SK-N-SH (cell line): ENCODE measurements around the gene USP6. TPM values are rescaled to one million over a fixed set of nuclear protein-coding genes. Genes with fewer than 3 reads are reported as not detected.

Source experiments
- CTCF ChIA-PET: fragments of 300-600, 350-600 bp; formaldehyde crosslinking; extraction: SDS; loops from one replicate; lab custom pipeline; 2021; lab: Yijun Ruan, JAX
- POLR2A ChIA-PET: fragments of 350-600 bp; sonication (Branson Sonifier 250); formaldehyde crosslinking; extraction: SDS; loops from one replicate; lab custom pipeline; 2020; ENCODE audit warnings: antibody characterized with exemption, inconsistent platforms; lab: Yijun Ruan, JAX
- DNase-seq: peaks from one replicate; pipeline ENCODE4 v3.0.0; 2012
- H2AFZ ChIP-seq: fragments of 200-600 bp; sonication (generic); 2 replicates; pipeline ENCODE4 v1.8.1; 2016; ENCODE audit warnings: antibody characterized with exemption, mild to moderate bottlenecking, low read depth
- H3F3A ChIP-seq: fragments of 200-600 bp; sonication (generic); replicated peaks from 2 replicates; pipeline ENCODE3; 2016; ENCODE audit warnings: antibody characterized with exemption, mild to moderate bottlenecking; ENCODE audit not compliant: insufficient read depth
- H3K27ac ChIP-seq, 2 experiments: fragments of 200-500 bp in 1 of 2; fragments of 200-600 bp in 1 of 2; sonication (Bioruptor generic) in 1 of 2; sonication (generic), shearing (Covaris generic) in 1 of 2; 2 replicates each; pipeline versions ENCODE4 v1.5.1 to v1.6.1; 2014 to 2016; ENCODE audit warnings: low read depth in 2 of 2, inconsistent platforms in 1 of 2, low read length in 1 of 2, mild to moderate bottlenecking in 1 of 2, mixed read lengths in 1 of 2
- H3K27me3 ChIP-seq: fragments of 200-600 bp; sonication (generic), shearing (Covaris generic); 2 replicates; pipeline ENCODE4 v1.6.1; 2016; ENCODE audit warnings: mixed run types; ENCODE audit not compliant: insufficient read depth
- H3K36me3 ChIP-seq, 2 experiments: fragments of 200-500 bp in 1 of 2; fragments of 200-600 bp in 1 of 2; sonication (Bioruptor generic) in 1 of 2; sonication (generic) in 1 of 2; replicated peaks in 1 of 2; 2 replicates each; pipeline versions ENCODE3 to v1.5.1; 2014 to 2016; ENCODE audit warnings: low read length in 1 of 2, mild to moderate bottlenecking in 1 of 2; ENCODE audit not compliant: insufficient read depth in 2 of 2, control insufficient read depth in 1 of 2
- H3K4me1 ChIP-seq, 2 experiments: fragments of 200-500 bp in 1 of 2; fragments of 200-600 bp in 1 of 2; sonication (Bioruptor generic) in 1 of 2; sonication (generic), shearing (Covaris generic) in 1 of 2; 2 replicates each; pipeline versions ENCODE4 v1.5.1 to v1.6.1; 2014 to 2016; ENCODE audit warnings: low read depth in 1 of 2, low read length in 1 of 2, mixed run types in 1 of 2; ENCODE audit not compliant: insufficient read depth in 2 of 2, control insufficient read depth in 1 of 2
- H3K4me2 ChIP-seq: fragments of 200-600 bp; sonication (generic), shearing (Covaris generic); 2 replicates; pipeline ENCODE4 v1.6.1; 2017; ENCODE audit warnings: mixed run types
- H3K4me3 ChIP-seq, 2 experiments: fragments of 200-500 bp in 1 of 2; fragments of 200-600 bp in 1 of 2; sonication (Bioruptor generic) in 1 of 2; sonication (generic), shearing (Covaris generic) in 1 of 2; 2 replicates each; pipeline versions ENCODE4 v1.5.1 to v1.8.1; 2014 to 2016; ENCODE audit warnings: low read depth in 2 of 2, inconsistent platforms in 1 of 2, low read length in 1 of 2, mild to moderate bottlenecking in 1 of 2, mixed read lengths in 1 of 2, moderate library complexity in 1 of 2
- H3K79me2 ChIP-seq: fragments of 200-600 bp; sonication (generic); 2 replicates; pipeline ENCODE4 v1.8.1; 2017; ENCODE audit warnings: mild to moderate bottlenecking; ENCODE audit not compliant: insufficient read depth
- H3K9ac ChIP-seq: fragments of 200-600 bp; sonication (generic); 2 replicates; pipeline ENCODE4 v1.6.1; 2017; ENCODE audit warnings: mixed run types
- H3K9me2 ChIP-seq: fragments of 200-600 bp; sonication (generic); 2 replicates; pipeline ENCODE4 v1.6.1; 2017; ENCODE audit warnings: mixed run types
- H3K9me3 ChIP-seq: fragments of 200-600 bp; sonication (generic); 2 replicates; pipeline ENCODE4 v1.6.1; 2017; ENCODE audit warnings: mixed run types, mild to moderate bottlenecking, moderate library complexity
- H4K20me1 ChIP-seq: fragments of 200-600 bp; sonication (generic); 2 replicates; pipeline ENCODE4 v1.6.1; 2017; ENCODE audit warnings: mild to moderate bottlenecking, mixed run types; ENCODE audit not compliant: insufficient read depth
- CHD2 ChIP-seq: fragments of 150-350 bp; IDR thresholded peaks from 2 replicates; pipeline ENCODE4 v1.6.1; 2018; ENCODE audit warnings: low read length; ENCODE audit not compliant: partially characterized antibody
- EP300 ChIP-seq, 2 experiments: IDR thresholded peaks; 2 replicates each; pipeline versions ENCODE4 v1.4.0 to v1.6.1; 2012; ENCODE audit warnings: borderline replicate concordance in 1 of 2, low read depth in 1 of 2, low read length in 1 of 2
- FOSL2 ChIP-seq: IDR thresholded peaks from 2 replicates; pipeline ENCODE4 v1.4.0; 2012; ENCODE audit warnings: low read depth, mild to moderate bottlenecking, moderate library complexity, borderline replicate concordance
- FOXJ3 ChIP-seq: sonication (generic); formaldehyde crosslinking; IDR thresholded peaks from 2 replicates; pipeline ENCODE4 v1.5.1; 2020; ENCODE audit warnings: mild to moderate bottlenecking, missing genetic modification reagents
- FOXM1 ChIP-seq: IDR thresholded peaks from 2 replicates; pipeline ENCODE4 v1.4.0; 2012; ENCODE audit warnings: low read depth, mild to moderate bottlenecking
- GABPA ChIP-seq: IDR thresholded peaks from 2 replicates; pipeline ENCODE4 v1.4.0; 2012; ENCODE audit warnings: low read depth, mild to moderate bottlenecking
- GATA2 ChIP-seq: sonication (generic); formaldehyde crosslinking; IDR thresholded peaks from 2 replicates; pipeline ENCODE4 v1.5.0; 2020; ENCODE audit warnings: mild to moderate bottlenecking, missing genetic modification reagents
- JUND ChIP-seq: IDR thresholded peaks from 2 replicates; pipeline ENCODE4 v1.4.0; 2012
- MEF2A ChIP-seq: IDR thresholded peaks from 2 replicates; pipeline ENCODE4 v1.4.0; 2012; ENCODE audit warnings: low read depth, borderline replicate concordance
- MXI1 ChIP-seq: IDR thresholded peaks from 2 replicates; pipeline ENCODE4 v1.6.1; 2012; ENCODE audit warnings: mild to moderate bottlenecking, low read depth, low read length, improper control_type of control experiment
- NFIC ChIP-seq: IDR thresholded peaks from 2 replicates; pipeline ENCODE4 v1.4.0; 2012; ENCODE audit warnings: borderline replicate concordance
- NRF1 ChIP-seq: IDR thresholded peaks from 2 replicates; pipeline ENCODE4 v1.6.1; 2012; ENCODE audit warnings: low read depth, mild to moderate bottlenecking, low read length
- POLR2AphosphoS5 ChIP-seq: IDR thresholded peaks from 2 replicates; pipeline ENCODE4 v1.6.1; 2012; ENCODE audit warnings: low read depth, low read length
- RAD21 ChIP-seq: IDR thresholded peaks from 2 replicates; pipeline ENCODE4 v1.6.1; 2012; ENCODE audit warnings: mild to moderate bottlenecking, low read length
- RFX5 ChIP-seq: IDR thresholded peaks from 2 replicates; pipeline ENCODE4 v1.6.1; 2012; ENCODE audit warnings: mild to moderate bottlenecking, improper control_type of control experiment, low read length
- RXRA ChIP-seq: IDR thresholded peaks from 2 replicates; pipeline ENCODE4 v1.4.0; 2012; ENCODE audit warnings: low read depth, mild to moderate bottlenecking, borderline replicate concordance
- SIN3A ChIP-seq: IDR thresholded peaks from 2 replicates; pipeline ENCODE4 v1.6.1; 2012; ENCODE audit warnings: low read depth, mild to moderate bottlenecking, low read length, moderate library complexity, borderline replicate concordance
- SMC3 ChIP-seq: IDR thresholded peaks from 2 replicates; pipeline ENCODE4 v1.6.1; 2012; ENCODE audit warnings: low read depth, low read length, improper control_type of control experiment
- TCF12 ChIP-seq: IDR thresholded peaks from 2 replicates; pipeline ENCODE4 v1.4.0; 2012
- TEAD4 ChIP-seq: IDR thresholded peaks from 2 replicates; pipeline ENCODE4 v1.4.0; 2012; ENCODE audit warnings: mild to moderate bottlenecking, borderline replicate concordance; ENCODE audit not compliant: insufficient read depth
- YY1 ChIP-seq: IDR thresholded peaks from 2 replicates; pipeline ENCODE4 v1.4.0; 2012; ENCODE audit warnings: low read depth, mild to moderate bottlenecking
- WGBS: methylation state at CpG from one replicate; pipeline ENCODE4 v1.1.6; 2017; ENCODE audit warnings: low lambda C conversion rate; 5-methylcytosine and 5-hydroxymethylcytosine counted together
- polyA plus RNA-seq, 3 experiments: library from polyadenylated mRNA; depleted of rRNA; stranded (reverse); fragments of >200 nt; gene quantifications; 2 replicates each; pipeline ENCODE4 v1.2.3, GENCODE V29; 2012
- TF ChIP-seq, protein P1 (sequence below): fragments of 150-350 bp; IDR thresholded peaks from 2 replicates; pipeline ENCODE4 v1.6.1; 2016; ENCODE audit warnings: mild to moderate bottlenecking, low read depth, low read length
- TF ChIP-seq, protein P2 (sequence below): IDR thresholded peaks from 2 replicates; pipeline ENCODE4 v1.4.0; 2012; ENCODE audit warnings: low read depth, borderline replicate concordance
- TF ChIP-seq, protein P3 (sequence below): fragments of 150-350 bp; IDR thresholded peaks from 2 replicates; pipeline ENCODE4 v1.6.1; 2017; ENCODE audit warnings: antibody characterized with exemption, low read length, low read depth, borderline replicate concordance
- TF ChIP-seq, protein P4 (sequence below): fragments of 200-600 bp; sonication (generic); IDR thresholded peaks from 2 replicates; pipeline ENCODE4 v1.6.1; 2017; ENCODE audit warnings: antibody characterized with exemption, mild to moderate bottlenecking, moderate library complexity
- TF ChIP-seq, protein P5 (sequence below): IDR thresholded peaks from 2 replicates; pipeline ENCODE4; 2012
- TF ChIP-seq, protein P6 (sequence below): IDR thresholded peaks from 2 replicates; pipeline ENCODE4 v1.4.0; 2012; ENCODE audit warnings: low read depth

Gene USP6
- polyA plus RNA-seq, 1 of the 3 experiments (the other 2 are of a cell fraction) = not detected

DNA sequence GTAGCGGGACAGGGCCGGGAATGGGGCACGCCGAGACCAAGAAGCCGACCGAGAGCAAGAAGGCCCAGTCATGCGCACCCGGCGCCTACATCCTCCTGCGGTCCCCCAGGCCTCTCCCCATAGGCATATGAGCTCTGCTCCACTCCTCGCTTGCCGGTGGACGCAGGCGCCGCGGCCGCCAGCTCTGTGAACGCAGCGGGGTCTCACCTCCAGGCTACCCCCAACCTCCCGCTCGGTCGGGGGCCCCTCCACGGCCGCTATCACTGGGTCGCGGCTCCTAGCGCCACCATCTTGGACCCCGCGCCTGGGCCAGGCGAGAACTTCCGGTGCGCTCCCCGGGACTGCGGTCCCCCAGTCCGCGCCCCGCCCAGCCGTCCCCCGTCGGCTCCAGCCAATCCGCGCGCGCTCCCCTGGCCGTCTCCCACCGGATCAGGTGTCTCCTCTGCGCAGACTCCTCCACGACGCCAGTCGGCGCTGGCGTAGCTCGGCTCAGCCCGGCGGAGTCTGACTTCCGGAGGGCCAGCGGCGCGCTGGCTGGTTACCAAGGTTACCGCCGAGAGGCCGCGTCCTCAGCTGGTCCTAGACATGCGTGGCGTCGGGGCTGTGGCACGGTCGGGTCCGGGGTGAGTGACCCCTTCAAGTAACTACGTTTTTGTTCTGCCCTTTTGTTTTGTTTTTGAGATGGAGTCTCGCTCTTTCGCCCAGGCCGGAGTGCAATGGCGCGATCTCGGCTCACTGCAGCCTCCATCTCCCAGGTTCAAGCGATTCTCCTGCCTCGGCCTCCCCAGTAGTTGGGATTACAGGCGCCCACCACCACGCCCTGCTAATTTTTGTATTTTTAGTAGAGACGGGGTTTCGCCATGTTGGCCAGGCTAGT lies 75.9 kb downstream of the USP6 start, which contains the start of gene ZNF594:
Gene ZNF594, minus strand, starts transcription at position 328 of the 877 bp plus-strand sequence. CDS start 7,612 bp downstream, outside the sequence.
- Histone ChIP-seq H3K9me2 (no peaks in the 10 kb centered on the region), H4K20me1 (no peaks in the 10 kb centered on the region), H3K4me2 (peak within 1 kb of the TSS; percentile 80), H3K9ac (peak within 1 kb of the TSS; percentile 81), H2AFZ (peak within 1 kb of the TSS; percentile 93), H3K36me3 (peaks cover 6 to 40% of the 10 kb centered on the region in 2 experiments), H3K4me1 (peaks cover 0 to 7% of the 10 kb centered on the region in 2 experiments; a peak in 1 of 4 replicates), H3K4me3 (peak within 1 kb of the TSS; percentile 79 to 94), H3K79me2 (peaks cover 37% of the 10 kb centered on the region), H3K27ac (peak within 1 kb of the TSS; percentile 71 to 80), H3K27me3 (no peaks in the 10 kb centered on the region), H3F3A (peaks cover 6% of the 10 kb centered on the region), H3K9me3 (peaks cover 21% of the 10 kb centered on the region)
- 7% methylated on average over 38 of the region's 82 CpGs for WGBS
- POLR2A ChIA-PET = interaction anchor here (1.1 to 1.4 kb wide), 2 partner anchors 9 to 80 kb away, joined by 3 read pairs; partner anchors contain the start of gene ZNF232
- CTCF ChIA-PET = interaction anchor here (0.6 to 2.7 kb wide), 6 partner anchors 9 to 104 kb away, joined by 3 to 15 read pairs (median 4); no protein-coding TSS in a partner anchor
- DNase-seq = peak; percentile 99
- TF ChIP-seq, protein P1, sequence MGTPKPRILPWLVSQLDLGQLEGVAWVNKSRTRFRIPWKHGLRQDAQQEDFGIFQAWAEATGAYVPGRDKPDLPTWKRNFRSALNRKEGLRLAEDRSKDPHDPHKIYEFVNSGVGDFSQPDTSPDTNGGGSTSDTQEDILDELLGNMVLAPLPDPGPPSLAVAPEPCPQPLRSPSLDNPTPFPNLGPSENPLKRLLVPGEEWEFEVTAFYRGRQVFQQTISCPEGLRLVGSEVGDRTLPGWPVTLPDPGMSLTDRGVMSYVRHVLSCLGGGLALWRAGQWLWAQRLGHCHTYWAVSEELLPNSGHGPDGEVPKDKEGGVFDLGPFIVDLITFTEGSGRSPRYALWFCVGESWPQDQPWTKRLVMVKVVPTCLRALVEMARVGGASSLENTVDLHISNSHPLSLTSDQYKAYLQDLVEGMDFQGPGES = no peak
- TF ChIP-seq POLR2AphosphoS5 (peak; percentile 76), CHD2 (peak; percentile 65), MXI1 (peak; percentile 89), TEAD4 (no peak), JUND (no peak), RFX5 (peak; percentile 62), FOXJ3 (CRISPR knock-in tag) (no peak), FOXM1 (no peak), EP300 (IDR thresholded peaks at IDR 0.05; ENCODE audit: borderline replicate concordance in 1 of 2, low read depth in 1 of 2, low read length in 1 of 2) (no peak), RXRA (no peak), NRF1 (peak; percentile 63), YY1 (peak; percentile 86), SIN3A (peak; percentile 91), GATA2 (CRISPR knock-in tag) (no peak), RAD21 (no peak), TCF12 (no peak), SMC3 (no peak), FOSL2 (no peak), GABPA (peak; percentile 82), MEF2A (no peak), NFIC (peak; percentile 60; the same call in 1 of the 2 replicates)
- TF ChIP-seq, protein P2, sequence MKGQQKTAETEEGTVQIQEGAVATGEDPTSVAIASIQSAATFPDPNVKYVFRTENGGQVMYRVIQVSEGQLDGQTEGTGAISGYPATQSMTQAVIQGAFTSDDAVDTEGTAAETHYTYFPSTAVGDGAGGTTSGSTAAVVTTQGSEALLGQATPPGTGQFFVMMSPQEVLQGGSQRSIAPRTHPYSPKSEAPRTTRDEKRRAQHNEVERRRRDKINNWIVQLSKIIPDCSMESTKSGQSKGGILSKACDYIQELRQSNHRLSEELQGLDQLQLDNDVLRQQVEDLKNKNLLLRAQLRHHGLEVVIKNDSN = no peak
- TF ChIP-seq, protein P3, sequence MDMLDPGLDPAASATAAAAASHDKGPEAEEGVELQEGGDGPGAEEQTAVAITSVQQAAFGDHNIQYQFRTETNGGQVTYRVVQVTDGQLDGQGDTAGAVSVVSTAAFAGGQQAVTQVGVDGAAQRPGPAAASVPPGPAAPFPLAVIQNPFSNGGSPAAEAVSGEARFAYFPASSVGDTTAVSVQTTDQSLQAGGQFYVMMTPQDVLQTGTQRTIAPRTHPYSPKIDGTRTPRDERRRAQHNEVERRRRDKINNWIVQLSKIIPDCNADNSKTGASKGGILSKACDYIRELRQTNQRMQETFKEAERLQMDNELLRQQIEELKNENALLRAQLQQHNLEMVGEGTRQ = no peak
- TF ChIP-seq, protein P4, sequence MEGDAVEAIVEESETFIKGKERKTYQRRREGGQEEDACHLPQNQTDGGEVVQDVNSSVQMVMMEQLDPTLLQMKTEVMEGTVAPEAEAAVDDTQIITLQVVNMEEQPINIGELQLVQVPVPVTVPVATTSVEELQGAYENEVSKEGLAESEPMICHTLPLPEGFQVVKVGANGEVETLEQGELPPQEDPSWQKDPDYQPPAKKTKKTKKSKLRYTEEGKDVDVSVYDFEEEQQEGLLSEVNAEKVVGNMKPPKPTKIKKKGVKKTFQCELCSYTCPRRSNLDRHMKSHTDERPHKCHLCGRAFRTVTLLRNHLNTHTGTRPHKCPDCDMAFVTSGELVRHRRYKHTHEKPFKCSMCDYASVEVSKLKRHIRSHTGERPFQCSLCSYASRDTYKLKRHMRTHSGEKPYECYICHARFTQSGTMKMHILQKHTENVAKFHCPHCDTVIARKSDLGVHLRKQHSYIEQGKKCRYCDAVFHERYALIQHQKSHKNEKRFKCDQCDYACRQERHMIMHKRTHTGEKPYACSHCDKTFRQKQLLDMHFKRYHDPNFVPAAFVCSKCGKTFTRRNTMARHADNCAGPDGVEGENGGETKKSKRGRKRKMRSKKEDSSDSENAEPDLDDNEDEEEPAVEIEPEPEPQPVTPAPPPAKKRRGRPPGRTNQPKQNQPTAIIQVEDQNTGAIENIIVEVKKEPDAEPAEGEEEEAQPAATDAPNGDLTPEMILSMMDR = peak; percentile 69
- TF ChIP-seq, protein P5, sequence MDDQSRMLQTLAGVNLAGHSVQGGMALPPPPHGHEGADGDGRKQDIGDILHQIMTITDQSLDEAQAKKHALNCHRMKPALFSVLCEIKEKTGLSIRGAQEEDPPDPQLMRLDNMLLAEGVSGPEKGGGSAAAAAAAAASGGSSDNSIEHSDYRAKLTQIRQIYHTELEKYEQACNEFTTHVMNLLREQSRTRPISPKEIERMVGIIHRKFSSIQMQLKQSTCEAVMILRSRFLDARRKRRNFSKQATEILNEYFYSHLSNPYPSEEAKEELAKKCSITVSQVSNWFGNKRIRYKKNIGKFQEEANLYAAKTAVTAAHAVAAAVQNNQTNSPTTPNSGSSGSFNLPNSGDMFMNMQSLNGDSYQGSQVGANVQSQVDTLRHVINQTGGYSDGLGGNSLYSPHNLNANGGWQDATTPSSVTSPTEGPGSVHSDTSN = no peak
- TF ChIP-seq, protein P6, sequence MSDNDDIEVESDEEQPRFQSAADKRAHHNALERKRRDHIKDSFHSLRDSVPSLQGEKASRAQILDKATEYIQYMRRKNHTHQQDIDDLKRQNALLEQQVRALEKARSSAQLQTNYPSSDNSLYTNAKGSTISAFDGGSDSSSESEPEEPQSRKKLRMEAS = peak; percentile 75
